Neural progenitor cell (in vitro differentiated cells): Measurements from ENCODE around the gene TLR1.

Experiments used
- CTCF ChIP-seq: fragments of 200-600 bp; sonication (generic); IDR thresholded peaks from 2 replicates; pipeline ENCODE4 v1.5.1; 2017; ENCODE audit warnings: antibody characterized with exemption, mild to moderate bottlenecking
- EZH2 ChIP-seq: fragments of 200-600 bp; sonication (generic); IDR thresholded peaks from 2 replicates; pipeline ENCODE4 v1.6.1; 2017; ENCODE audit warnings: antibody characterized with exemption, mild to moderate bottlenecking, moderate library complexity

- TF ChIP-seq CTCF, result no peak
- TF ChIP-seq EZH2, result no peak
Observed at GRCh38 chr4:38818441-38818976, 13.9 kb upstream of the TLR1 start.
